Measurements from ENCODE around the gene ULK4.

Gene ULK4

DNA sequence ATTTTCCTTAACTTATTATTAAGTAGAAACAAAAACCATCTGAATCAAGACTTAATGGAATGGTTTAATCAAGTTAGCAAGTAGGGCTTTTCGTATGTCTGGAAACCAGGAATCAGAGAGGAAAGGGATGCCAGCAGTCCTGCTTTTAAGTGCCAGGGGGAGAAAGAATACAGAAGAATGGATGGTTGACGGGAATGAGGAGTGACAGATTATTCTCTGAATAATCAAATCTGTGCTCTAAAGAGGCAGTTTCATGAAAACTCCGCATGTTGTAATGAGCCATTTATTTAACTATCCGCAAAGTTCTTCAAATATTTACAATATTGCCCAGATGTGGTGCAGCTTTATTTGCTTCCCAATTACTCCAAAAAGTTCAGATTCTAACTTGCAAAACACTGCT lies 659.6 kb downstream of the ULK4 start:
- ChIA-PET POLR2A (no interaction called here), CTCF (no interaction called here)
- Histone ChIP-seq H3K4me1 (ENCODE audit: control insufficient read depth, insufficient read depth, low read length) (no peaks in the 10 kb centered on the region), H3K4me3 (ENCODE audit: low read depth, low read length) (no peak overlapping the region), H3K9me3 (ENCODE audit: control insufficient read depth, insufficient read depth, low read depth, low read length) (no peaks in the 10 kb centered on the region), H3K27ac (ENCODE audit: extremely low read depth, low read depth, low read length) (no peak overlapping the region), H3K36me3 (ENCODE audit: control insufficient read depth in 2 of 2, insufficient read depth in 1 of 2, low read length in 2 of 2) (no peaks in the 10 kb centered on the region)
- TF ChIP-seq OSR2 (tag by site-specific recombination; IDR thresholded peaks at IDR 0.05): no peak
- TF ChIP-seq ZNF311 (tag by site-specific recombination; IDR thresholded peaks at IDR 0.05; ENCODE audit: borderline replicate concordance): no peak
- TF ChIP-seq, protein P1, sequence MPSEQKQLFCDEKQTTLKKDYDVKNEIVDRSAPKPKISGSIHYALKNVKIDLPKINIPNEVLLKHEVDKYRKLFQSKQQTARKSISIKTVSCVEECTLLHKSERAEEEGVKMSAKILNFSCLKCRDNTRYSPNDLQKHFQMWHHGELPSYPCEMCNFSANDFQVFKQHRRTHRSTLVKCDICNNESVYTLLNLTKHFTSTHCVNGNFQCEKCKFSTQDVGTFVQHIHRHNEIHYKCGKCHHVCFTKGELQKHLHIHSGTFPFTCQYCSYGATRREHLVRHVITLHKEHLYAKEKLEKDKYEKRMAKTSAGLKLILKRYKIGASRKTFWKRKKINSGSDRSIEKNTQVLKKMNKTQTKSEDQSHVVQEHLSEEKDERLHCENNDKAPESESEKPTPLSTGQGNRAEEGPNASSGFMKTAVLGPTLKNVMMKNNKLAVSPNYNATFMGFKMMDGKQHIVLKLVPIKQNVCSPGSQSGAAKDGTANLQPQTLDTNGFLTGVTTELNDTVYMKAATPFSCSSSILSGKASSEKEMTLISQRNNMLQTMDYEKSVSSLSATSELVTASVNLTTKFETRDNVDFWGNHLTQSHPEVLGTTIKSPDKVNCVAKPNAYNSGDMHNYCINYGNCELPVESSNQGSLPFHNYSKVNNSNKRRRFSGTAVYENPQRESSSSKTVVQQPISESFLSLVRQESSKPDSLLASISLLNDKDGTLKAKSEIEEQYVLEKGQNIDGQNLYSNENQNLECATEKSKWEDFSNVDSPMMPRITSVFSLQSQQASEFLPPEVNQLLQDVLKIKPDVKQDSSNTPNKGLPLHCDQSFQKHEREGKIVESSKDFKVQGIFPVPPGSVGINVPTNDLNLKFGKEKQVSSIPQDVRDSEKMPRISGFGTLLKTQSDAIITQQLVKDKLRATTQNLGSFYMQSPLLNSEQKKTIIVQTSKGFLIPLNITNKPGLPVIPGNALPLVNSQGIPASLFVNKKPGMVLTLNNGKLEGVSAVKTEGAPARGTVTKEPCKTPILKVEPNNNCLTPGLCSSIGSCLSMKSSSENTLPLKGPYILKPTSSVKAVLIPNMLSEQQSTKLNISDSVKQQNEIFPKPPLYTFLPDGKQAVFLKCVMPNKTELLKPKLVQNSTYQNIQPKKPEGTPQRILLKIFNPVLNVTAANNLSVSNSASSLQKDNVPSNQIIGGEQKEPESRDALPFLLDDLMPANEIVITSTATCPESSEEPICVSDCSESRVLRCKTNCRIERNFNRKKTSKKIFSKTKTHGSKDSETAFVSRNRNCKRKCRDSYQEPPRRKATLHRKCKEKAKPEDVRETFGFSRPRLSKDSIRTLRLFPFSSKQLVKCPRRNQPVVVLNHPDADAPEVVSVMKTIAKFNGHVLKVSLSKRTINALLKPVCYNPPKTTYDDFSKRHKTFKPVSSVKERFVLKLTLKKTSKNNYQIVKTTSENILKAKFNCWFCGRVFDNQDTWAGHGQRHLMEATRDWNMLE (tag by site-specific recombination; conservative IDR thresholded peaks at IDR 0.05; ENCODE audit: low read depth): no peak
- TF ChIP-seq ZNF354C (tag by site-specific recombination; IDR thresholded peaks at IDR 0.05; ENCODE audit: borderline replicate concordance, low read depth): no peak
- TF ChIP-seq ZSCAN30 (tag by site-specific recombination; IDR thresholded peaks at IDR 0.05): no peak
- TF ChIP-seq ZNF423 (tag by site-specific recombination; IDR thresholded peaks at IDR 0.05): no peak
- no peak for TF ChIP-seq ZNF18 (tag by site-specific recombination; IDR thresholded peaks at IDR 0.05)
- TF ChIP-seq, protein P2, sequence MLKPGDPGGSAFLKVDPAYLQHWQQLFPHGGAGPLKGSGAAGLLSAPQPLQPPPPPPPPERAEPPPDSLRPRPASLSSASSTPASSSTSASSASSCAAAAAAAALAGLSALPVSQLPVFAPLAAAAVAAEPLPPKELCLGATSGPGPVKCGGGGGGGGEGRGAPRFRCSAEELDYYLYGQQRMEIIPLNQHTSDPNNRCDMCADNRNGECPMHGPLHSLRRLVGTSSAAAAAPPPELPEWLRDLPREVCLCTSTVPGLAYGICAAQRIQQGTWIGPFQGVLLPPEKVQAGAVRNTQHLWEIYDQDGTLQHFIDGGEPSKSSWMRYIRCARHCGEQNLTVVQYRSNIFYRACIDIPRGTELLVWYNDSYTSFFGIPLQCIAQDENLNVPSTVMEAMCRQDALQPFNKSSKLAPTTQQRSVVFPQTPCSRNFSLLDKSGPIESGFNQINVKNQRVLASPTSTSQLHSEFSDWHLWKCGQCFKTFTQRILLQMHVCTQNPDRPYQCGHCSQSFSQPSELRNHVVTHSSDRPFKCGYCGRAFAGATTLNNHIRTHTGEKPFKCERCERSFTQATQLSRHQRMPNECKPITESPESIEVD (tag by site-specific recombination; IDR thresholded peaks at IDR 0.05): no peak
- TF ChIP-seq ZNF596 (tag by site-specific recombination; IDR thresholded peaks at IDR 0.05): no peak
- TF ChIP-seq ZNF621 (tag by site-specific recombination; IDR thresholded peaks at IDR 0.05): no peak
- no peak for TF ChIP-seq ZNF701 (tag by site-specific recombination; IDR thresholded peaks at IDR 0.05)
- no peak for TF ChIP-seq ZNF521 (tag by site-specific recombination; IDR thresholded peaks at IDR 0.05)
- no peak for TF ChIP-seq ZNF645 (tag by site-specific recombination; IDR thresholded peaks at IDR 0.05)
- TF ChIP-seq RBAK (tag by site-specific recombination; IDR thresholded peaks at IDR 0.05): no peak
- no peak for TF ChIP-seq ZNF280C (tag by site-specific recombination; IDR thresholded peaks at IDR 0.05)
- no peak for TF ChIP-seq ZNF132 (tag by site-specific recombination; IDR thresholded peaks at IDR 0.05; ENCODE audit: borderline replicate concordance)
- no peak for TF ChIP-seq ZFP69B (tag by site-specific recombination; IDR thresholded peaks at IDR 0.05)
